Calu3 (cell line): ENCODE measurements around the gene TMEM240. TPM values are rescaled to one million over a fixed set of nuclear protein-coding genes. Genes with fewer than 3 reads are reported as not detected.
"Not testable (repeated sequence)": the region's sequence is repeated elsewhere in the genome, so short reads cannot be mapped to it uniquely, and the experiment has no call there.

ENCODE experiments used
- BruUV-seq: library from RNA; stranded (reverse); fragments of 400-500 nt; replicated peaks from 2 replicates; lab custom pipeline; 2021; lab: Mats Ljungman, UMichigan
- CTCF ChIA-PET: fragments of 300-600 bp; sonication (Branson Sonifier 250); formaldehyde crosslinking; loops from one replicate; lab custom pipeline; 2022; ENCODE audit warnings: antibody characterized with exemption; lab: Charles Lee
- DNase-seq: peaks from one replicate; pipeline ENCODE4 v3.0.0; 2022
- H3K27ac Mint-ChIP-seq: one replicate; pipeline ENCODE4 v1.8.0; 2022; ENCODE audit warnings: mixed read lengths; ENCODE audit not compliant: unreplicated experiment
- H3K27me3 Mint-ChIP-seq: one replicate; pipeline ENCODE4 v1.8.0; 2022; ENCODE audit warnings: mixed read lengths; ENCODE audit not compliant: unreplicated experiment
- H3K36me3 Mint-ChIP-seq: one replicate; pipeline ENCODE4 v1.8.0; 2022; ENCODE audit warnings: mild to moderate bottlenecking, moderate library complexity, mixed read lengths; ENCODE audit not compliant: insufficient read depth, unreplicated experiment
- H3K4me1 Mint-ChIP-seq: one replicate; pipeline ENCODE4 v1.8.0; 2022; ENCODE audit warnings: mild to moderate bottlenecking, low read depth, mixed read lengths; ENCODE audit not compliant: unreplicated experiment
- H3K4me3 Mint-ChIP-seq: one replicate; pipeline ENCODE4 v1.8.0; 2022; ENCODE audit warnings: mild to moderate bottlenecking, low read depth, moderate library complexity, mixed read lengths; ENCODE audit not compliant: unreplicated experiment
- H3K9me3 Mint-ChIP-seq: one replicate; pipeline ENCODE4 v1.8.0; 2022; ENCODE audit warnings: low read depth, mixed read lengths; ENCODE audit not compliant: unreplicated experiment
- CTCF ChIP-seq: fragments of 200-600 bp; IDR thresholded peaks from one replicate; pipeline ENCODE4 v1.8.0; 2022; ENCODE audit warnings: antibody characterized with exemption; ENCODE audit not compliant: unreplicated experiment
- intact Hi-C: fragments of 100-400 bp; cut with micrococcal nuclease; formaldehyde crosslinking; loops from one replicate; pipeline ENCODE4 v1.10.0; 2022; ENCODE audit not compliant: unreplicated experiment
- total RNA-seq: library from RNA; stranded (reverse); gene quantifications from 2 replicates; pipeline ENCODE4 v1.2.3, GENCODE V29; 2022

Gene TMEM240
- total RNA-seq, 1 experiment from 2014 or later: 5.1 TPM

DNA sequence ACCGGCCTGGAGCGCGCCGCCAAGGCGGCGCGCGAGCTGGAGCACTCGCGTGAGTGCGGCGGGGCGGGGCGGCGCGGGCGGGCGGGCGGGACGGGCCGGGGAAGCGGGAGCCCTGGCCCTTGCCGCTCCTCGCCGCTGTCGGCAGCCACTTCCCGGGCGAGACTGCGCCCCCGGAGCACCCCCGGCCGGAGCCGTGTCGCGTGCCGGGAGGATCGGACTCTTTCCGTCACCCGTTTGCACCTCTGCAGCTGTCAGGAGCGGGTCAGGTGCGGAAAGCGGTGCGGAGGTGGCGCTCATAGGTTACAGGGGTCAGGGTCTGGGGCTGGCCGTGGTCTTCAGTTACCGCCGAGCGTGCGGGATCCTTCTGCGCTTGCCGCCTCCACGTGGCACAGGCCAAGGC is 28.0 kb downstream of the TMEM240 start:
- H3K4me1 Mint-ChIP-seq, BruUV-seq, H3K27ac Mint-ChIP-seq, CTCF ChIA-PET, H3K27me3 Mint-ChIP-seq, intact Hi-C loops, H3K9me3 Mint-ChIP-seq, DNase-seq: not testable (repeated sequence)
- Mint-ChIP-seq H3K36me3 (peaks cover 32% of the 10 kb centered on the region), H3K4me3 (peak overlapping the region; percentile 78)

DNA sequence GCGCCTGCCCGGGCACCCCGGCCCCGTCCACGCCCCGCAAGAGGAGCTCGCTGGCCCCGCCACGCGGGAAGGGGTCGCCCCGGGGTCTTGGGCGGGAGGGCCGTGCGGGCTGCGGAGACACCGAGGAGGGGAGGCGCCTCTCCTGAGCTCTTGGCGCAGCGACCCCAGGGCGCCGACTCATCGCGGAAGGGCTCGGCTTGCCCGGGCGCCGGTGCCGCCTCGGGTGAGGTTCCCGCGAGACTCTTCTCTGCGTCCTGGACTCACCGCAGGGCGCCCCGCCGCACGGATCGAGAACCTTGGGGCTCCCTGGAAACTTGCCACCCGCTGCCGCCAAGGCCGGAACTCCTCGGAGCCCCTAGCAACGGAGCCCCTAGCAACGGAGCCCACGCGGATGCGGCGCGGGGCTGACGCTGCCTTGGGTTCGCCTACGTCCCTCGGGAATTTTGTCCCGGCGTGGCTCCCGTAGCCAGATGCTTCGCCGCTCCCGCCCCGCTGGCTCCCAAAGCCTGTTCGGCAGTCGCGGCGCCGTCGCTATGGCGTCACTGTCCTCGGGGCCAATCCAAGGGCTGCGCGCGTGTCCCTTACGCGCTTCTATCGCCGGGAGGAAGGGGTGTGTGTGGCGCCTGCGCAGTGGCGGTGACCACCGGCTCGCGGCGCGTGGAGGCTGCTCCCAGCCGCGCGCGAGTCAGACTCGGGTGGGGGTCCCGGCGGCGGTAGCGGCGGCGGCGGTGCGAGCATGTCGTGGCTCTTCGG is 28.7 kb downstream of the TMEM240 start, which contains the start of gene ATAD3A:
TSS of gene ATAD3A (plus strand) at position 630 of the 753 bp plus-strand sequence. CDS start at position 737, 107 bp downstream.
- peaks cover 32% of the 10 kb centered on the region for H3K36me3 Mint-ChIP-seq
- peak; percentile 93 for DNase-seq
- H3K9me3 Mint-ChIP-seq: no peaks in the 10 kb centered on the region
- H3K27ac Mint-ChIP-seq: peak within 1 kb of the TSS; percentile 82
- peaks cover 6% of the 10 kb centered on the region for H3K4me1 Mint-ChIP-seq
- H3K4me3 Mint-ChIP-seq: peak within 1 kb of the TSS; percentile 78
- CTCF ChIA-PET: no interaction called here
- no peak for TF ChIP-seq CTCF
- intact Hi-C loops: no loop called here
- no peaks in the 10 kb centered on the region for H3K27me3 Mint-ChIP-seq
- BruUV-seq: no TSS peak

GRCh38 chr1:1510912-1511532 is 29.4 kb downstream of the TMEM240 start:
- Mint-ChIP-seq H3K27ac (peak overlapping the region; percentile 82), H3K4me1 (peaks cover 6% of the 10 kb centered on the region), H3K4me3 (peak overlapping the region; percentile 78), H3K27me3 (no peaks in the 10 kb centered on the region), H3K36me3 (peaks cover 32% of the 10 kb centered on the region), H3K9me3 (no peaks in the 10 kb centered on the region)
- CTCF ChIA-PET: no interaction called here
- BruUV-seq: TSS peak; percentile 94
- no peak for TF ChIP-seq CTCF
- intact Hi-C loops: no loop called here
- DNase-seq: peak; percentile 25

DNA sequence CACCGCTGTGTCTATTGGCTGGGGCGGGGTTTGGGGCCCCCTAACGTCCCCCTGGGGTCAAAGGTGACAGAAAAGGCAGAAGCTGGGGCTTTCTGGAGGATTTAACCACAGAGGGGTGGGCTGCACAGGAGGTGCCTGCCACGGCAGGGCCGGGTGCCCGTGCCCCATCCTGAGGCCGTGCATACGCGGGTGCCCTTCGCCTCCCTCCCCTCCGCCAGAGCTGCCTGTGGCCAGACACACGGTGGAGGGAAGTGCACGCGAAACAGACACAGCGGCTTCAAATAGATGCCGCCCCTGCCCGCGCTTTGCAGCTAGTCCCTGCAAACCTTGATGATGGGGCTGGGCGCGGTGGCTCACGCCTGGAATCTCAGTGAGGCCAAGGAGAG is 31.0 kb downstream of the TMEM240 start:
- H3K27me3 Mint-ChIP-seq, H3K27ac Mint-ChIP-seq, H3K4me3 Mint-ChIP-seq, H3K9me3 Mint-ChIP-seq, DNase-seq, intact Hi-C loops, BruUV-seq: not testable (repeated sequence)
- peaks cover 31% of the 10 kb centered on the region for H3K36me3 Mint-ChIP-seq
- CTCF ChIA-PET: interaction anchor here (0.6 kb wide), 1 partner anchor 9 kb away, joined by 3 read pairs; no protein-coding TSS in a partner anchor
- peaks cover 16% of the 10 kb centered on the region for H3K4me1 Mint-ChIP-seq

DNA sequence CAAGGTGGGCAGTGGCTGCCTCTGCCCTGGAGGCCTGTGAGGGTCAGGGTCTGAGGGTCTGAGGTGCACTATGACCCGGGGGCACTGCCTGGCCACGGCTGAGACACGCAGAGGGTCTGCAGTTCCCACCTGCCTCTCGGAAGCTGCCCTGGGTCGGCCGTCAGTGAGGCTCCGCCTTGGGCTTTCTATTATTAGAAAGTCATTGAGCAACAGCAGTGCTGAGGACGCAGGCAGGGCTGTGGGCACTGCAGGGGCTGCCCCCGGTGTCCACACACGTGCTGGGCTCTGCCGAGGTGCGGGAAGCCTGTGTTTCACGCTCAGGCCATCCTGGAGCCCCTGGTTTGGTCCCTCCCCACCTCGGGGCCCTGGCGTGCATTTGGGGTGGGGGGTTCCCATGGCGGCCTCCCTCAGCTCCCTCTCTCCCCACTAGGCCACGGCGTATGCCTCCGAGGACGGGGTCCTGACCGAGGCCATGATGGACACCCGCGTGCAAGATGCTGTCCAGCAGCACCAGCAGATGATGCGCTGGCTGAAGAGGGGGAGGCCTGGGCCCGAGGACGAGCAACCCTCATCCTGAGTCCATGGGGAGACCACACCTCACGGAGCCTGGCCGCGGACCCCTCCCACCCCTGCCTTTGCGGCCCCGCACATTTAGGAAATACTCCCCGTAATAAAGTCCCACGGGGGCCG is 31.5 kb downstream of the TMEM240 start:
- CTCF ChIA-PET, H3K4me3 Mint-ChIP-seq, H3K9me3 Mint-ChIP-seq, H3K27me3 Mint-ChIP-seq, BruUV-seq, intact Hi-C loops, H3K27ac Mint-ChIP-seq, DNase-seq: not testable (repeated sequence)
- peaks cover 30% of the 10 kb centered on the region for H3K36me3 Mint-ChIP-seq
- H3K4me1 Mint-ChIP-seq: peaks cover 15% of the 10 kb centered on the region
